HCT116 (cell line): Measurements from ENCODE around the gene ACER2. TPM values are rescaled to one million over a fixed set of nuclear protein-coding genes. Genes with fewer than 3 reads are reported as not detected.
A peak's percentile ranks its signal among the peaks of the same experiment; 100 is the strongest.

Experiments
- ATAC-seq: fragments of 200-7000 bp; cut with Tn5 transposase; 2 replicates; pipeline ENCODE4 v1.9.1; 2020; ENCODE audit warnings: mild to moderate bottlenecking, moderate library complexity
- Bru-seq: library from RNA; stranded (reverse); fragments of 400-500 nt; gene quantifications from one replicate; lab custom pipeline; 2021; lab: Mats Ljungman, UMichigan
- BruChase-seq, 2 experiments: library from RNA; stranded (reverse); fragments of 400-500 nt; gene quantifications; one replicate each; lab custom pipeline; 2021; lab: Mats Ljungman, UMichigan
- BruUV-seq: library from RNA; stranded (reverse); fragments of 400-500 nt; replicated peaks from 2 replicates; lab custom pipeline; 2021; lab: Mats Ljungman, UMichigan
- CTCF ChIA-PET: fragments of 300-600 bp; sonication (Branson Sonifier 250); formaldehyde crosslinking; loops from one replicate; lab custom pipeline; 2021; ENCODE audit warnings: antibody characterized with exemption; lab: Charles Lee
- POLR2A ChIA-PET: fragments of 300-600, 350-600 bp; sonication (Branson Sonifier 250); formaldehyde crosslinking; loops from one replicate; lab custom pipeline; 2021; ENCODE audit warnings: antibody characterized with exemption; lab: Charles Lee
- RAD21 ChIA-PET, 2 experiments: fragments of 300-600 bp; sonication (Branson Sonifier 250); formaldehyde crosslinking; loops; one replicate each; lab custom pipeline; 2023; ENCODE audit warnings: low total read pairs in 2 of 2; ENCODE audit not compliant: uncharacterized antibody in 2 of 2, unreplicated experiment in 2 of 2, low non-redundant PET in 1 of 2; lab: Charles Lee
- DNase-seq: peaks from one replicate; pipeline ENCODE4 v3.0.0-alpha.2; 2010; ENCODE audit warnings: low read depth, low spot score
- H2AFZ ChIP-seq: fragments of 200-600 bp; shearing (Covaris generic), sonication (generic); 2 replicates; pipeline ENCODE4 v1.6.1; 2017; ENCODE audit warnings: low read depth, mixed run types, mixed read lengths, antibody characterized with exemption, low read length; ENCODE audit not compliant: poor library complexity, severe bottlenecking
- H3K27ac ChIP-seq: 2 replicates; pipeline ENCODE4 v1.5.1; 2012; ENCODE audit warnings: low read depth, low read length
- H3K27me3 ChIP-seq: fragments of 200-600 bp; sonication (generic); 2 replicates; pipeline ENCODE4 v1.6.1; 2016; ENCODE audit warnings: mixed run types, low read length, mixed read lengths; ENCODE audit not compliant: insufficient read depth
- H3K36me3 ChIP-seq, 2 experiments: fragments of 200-500 bp in 1 of 2; fragments of 200-600 bp in 1 of 2; sonication (Bioruptor generic) in 1 of 2; sonication (generic) in 1 of 2; 2 replicates each; pipeline versions ENCODE4 v1.5.1 to v1.6.1; 2014 to 2016; ENCODE audit warnings: low read length in 2 of 2, inconsistent platforms in 1 of 2, mixed read lengths in 1 of 2, mixed run types in 1 of 2; ENCODE audit not compliant: insufficient read depth in 2 of 2, control insufficient read depth in 1 of 2
- H3K4me1 ChIP-seq, 2 experiments: fragments of 200-600 bp in 1 of 2; sonication (generic) in 1 of 2; 2 replicates each; pipeline versions ENCODE4 v1.5.1 to v1.6.1; 2012 to 2017; ENCODE audit warnings: low read length in 2 of 2, inconsistent platforms in 1 of 2, mild to moderate bottlenecking in 1 of 2, mixed read lengths in 1 of 2, mixed run types in 1 of 2, moderate library complexity in 1 of 2; ENCODE audit not compliant: insufficient read depth in 2 of 2, control insufficient read depth in 1 of 2
- H3K4me2 ChIP-seq: fragments of 200-600 bp; sonication (generic); 2 replicates; pipeline ENCODE4 v1.6.1; 2017; ENCODE audit warnings: mixed run types, low read length, mixed read lengths
- H3K4me3 ChIP-seq, 2 experiments: fragments of 200-600 bp in 1 of 2; sonication (generic) in 1 of 2; replicated peaks in 1 of 2; 2 replicates each; pipeline ENCODE4 v1.5.1; 2011 to 2016; ENCODE audit warnings: low read length in 2 of 2, control low read depth in 1 of 2, low read depth in 1 of 2, mild to moderate bottlenecking in 1 of 2, mixed read lengths in 1 of 2, mixed run types in 1 of 2
- H3K79me2 ChIP-seq: fragments of 200-600 bp; sonication (generic); 2 replicates; pipeline ENCODE4 v1.6.1; 2017; ENCODE audit warnings: mild to moderate bottlenecking, mixed run types, low read length, moderate library complexity, mixed read lengths; ENCODE audit not compliant: insufficient read depth
- H3K9ac ChIP-seq: fragments of 200-600 bp; sonication (generic); 2 replicates; pipeline ENCODE4 v1.6.1; 2016; ENCODE audit warnings: low read length, mixed read lengths
- H3K9me2 ChIP-seq: fragments of 200-600 bp; sonication (generic), shearing (Covaris generic); 2 replicates; pipeline ENCODE4 v1.6.1; 2017; ENCODE audit warnings: mixed run types, mild to moderate bottlenecking, moderate library complexity; ENCODE audit not compliant: insufficient read depth
- H3K9me3 ChIP-seq, 2 experiments: fragments of 200-500 bp in 1 of 2; fragments of 200-600 bp in 1 of 2; sonication (Bioruptor generic) in 1 of 2; sonication (generic) in 1 of 2; 2 replicates each; pipeline ENCODE4 v1.6.1; 2014 to 2017; ENCODE audit warnings: low read length in 2 of 2, mixed read lengths in 2 of 2, inconsistent platforms in 1 of 2, low read depth in 1 of 2, mild to moderate bottlenecking in 1 of 2, mixed run types in 1 of 2, moderate library complexity in 1 of 2; ENCODE audit not compliant: control insufficient read depth in 1 of 2, insufficient read depth in 1 of 2
- H4K20me1 ChIP-seq: fragments of 200-600 bp; sonication (generic), shearing (Covaris generic); 2 replicates; pipeline ENCODE4 v1.6.1; 2017; ENCODE audit warnings: mixed run types, mild to moderate bottlenecking, moderate library complexity; ENCODE audit not compliant: insufficient read depth
- CBX3 ChIP-seq: IDR thresholded peaks from 2 replicates; pipeline ENCODE4 v1.6.1; 2012; ENCODE audit warnings: low read depth
- EZH2 ChIP-seq: fragments of 200-600 bp; sonication (generic); IDR thresholded peaks from 2 replicates; pipeline ENCODE4 v1.6.1; 2017; ENCODE audit warnings: antibody characterized with exemption, mixed run types
- EZH2phosphoT487 ChIP-seq: fragments of 200-600 bp; IDR thresholded peaks from 2 replicates; pipeline ENCODE4 v1.6.1; 2018; ENCODE audit warnings: antibody characterized with exemption, borderline replicate concordance
- JUND ChIP-seq: IDR thresholded peaks from 2 replicates; pipeline ENCODE4 v1.6.1; 2012
- POLR2A ChIP-seq: IDR thresholded peaks from 2 replicates; pipeline ENCODE4 v1.7.0; 2011; ENCODE audit warnings: borderline replicate concordance; ENCODE audit not compliant: insufficient read depth, insufficient read length; ENCODE audit errors: extremely low read depth
- POLR2AphosphoS5 ChIP-seq: IDR thresholded peaks from 2 replicates; pipeline ENCODE4 v1.6.1; 2011; ENCODE audit warnings: mild to moderate bottlenecking, low read depth, low read length, moderate library complexity
- RAD21 ChIP-seq: IDR thresholded peaks from 2 replicates; pipeline ENCODE4 v1.6.1; 2012; ENCODE audit warnings: low read depth, mild to moderate bottlenecking
- REST ChIP-seq: IDR thresholded peaks from 2 replicates; pipeline ENCODE4 v1.6.1; 2012; ENCODE audit warnings: low read depth
- SIN3A ChIP-seq: IDR thresholded peaks from 2 replicates; pipeline ENCODE4 v1.6.1; 2012; ENCODE audit warnings: low read depth
- SP1 ChIP-seq: IDR thresholded peaks from 2 replicates; pipeline ENCODE4 v1.6.1; 2012; ENCODE audit warnings: low read depth
- SRF ChIP-seq: IDR thresholded peaks from 2 replicates; pipeline ENCODE4 v1.6.1; 2012; ENCODE audit warnings: low read depth
- TCF7L2 ChIP-seq: IDR thresholded peaks from 2 replicates; pipeline ENCODE4 v1.7.0; 2011; ENCODE audit warnings: borderline replicate concordance, inconsistent platforms; ENCODE audit not compliant: insufficient read depth, insufficient read length; ENCODE audit errors: extremely low read depth
- YY1 ChIP-seq: IDR thresholded peaks from 2 replicates; pipeline ENCODE4 v1.6.1; 2011; ENCODE audit warnings: low read length, low read depth, moderate library complexity, mild to moderate bottlenecking; ENCODE audit not compliant: insufficient replicate concordance; ENCODE audit errors: extremely low read depth
- ZFX ChIP-seq: fragments of 450-650 bp; IDR thresholded peaks from 2 replicates; pipeline ENCODE4 v1.6.1; 2017
- intact Hi-C: fragments of 100-400 bp; cut with micrococcal nuclease; formaldehyde crosslinking; loops from 2 replicates; pipeline ENCODE4 v1.10.0; 2022
- long read RNA-seq: library from polyadenylated mRNA; unstranded; transcript quantifications from one replicate; pipeline ENCODE4 v2.0.0, GENCODE V29; 2021; ENCODE audit not compliant: unreplicated experiment
- polyA plus RNA-seq: library from polyadenylated mRNA; unstranded; fragments of >200 nt; gene quantifications from 2 replicates; pipeline ENCODE4 v1.2.1, GENCODE V29; 2012; ENCODE audit warnings: missing spikeins
- total RNA-seq: library from RNA; stranded (reverse); gene quantifications from one replicate; pipeline ENCODE4 v1.2.1, GENCODE V29; 2021; ENCODE audit not compliant: unreplicated experiment
- TF ChIP-seq, protein P1 (sequence below): IDR thresholded peaks from 2 replicates; pipeline ENCODE4 v1.6.1; 2011; ENCODE audit warnings: mild to moderate bottlenecking, low read length, moderate library complexity; ENCODE audit not compliant: insufficient replicate concordance; ENCODE audit errors: extremely low read depth
- TF ChIP-seq, protein P2 (sequence below), 3 experiments: fragments of 200-600 bp in 1 of 3; sonication (generic) in 1 of 3; IDR thresholded peaks in 2 of 3; conservative IDR thresholded peaks in 1 of 3; 2 replicates each; pipeline ENCODE4 v1.5.1; 2012 to 2017; ENCODE audit warnings: low read depth in 2 of 3, low read length in 2 of 3, antibody characterized with exemption in 1 of 3, borderline replicate concordance in 1 of 3, control low read depth in 1 of 3, mild to moderate bottlenecking in 1 of 3, mixed read lengths in 1 of 3, mixed run types in 1 of 3, moderate library complexity in 1 of 3; ENCODE audit not compliant: insufficient read depth in 1 of 3
- TF ChIP-seq, protein P3 (sequence below): IDR thresholded peaks from 2 replicates; pipeline ENCODE4 v1.6.1; 2012

ACER2 gene
- total RNA-seq (4.3 TPM), Bru-seq, nascent RNA (percentile 54 among the genes with signal in this experiment), BruChase-seq, experiment 1, labeled RNA remaining after a 6-hour chase (percentile 48 among the genes with signal in this experiment), BruChase-seq, experiment 2, labeled RNA remaining after a 2-hour chase (percentile 55 among the genes with signal in this experiment)
- polyA plus RNA-seq, result 1.2 and 1.4 TPM in 2 replicates
- long read RNA-seq, partial matches to known transcripts, result 0 of 2 reads
- long read RNA-seq, other reads (novel, unspliced or antisense), result 1 of 2 reads

GRCh38 chr9:19408693-19409400 lies at the start of gene ACER2:
Gene ACER2, plus strand, starts transcription at chr9:19409009. Its CDS starts 76 bp downstream, at chr9:19409085.
- DNase-seq, result peak; percentile 78
- RAD21 ChIA-PET, result no interaction called here
- intact Hi-C loops, result loop anchor here (1.0 kb wide), 1 partner anchor 29 kb away; the partner anchor contains the start of gene RPS6
- peaks cover 9 to 29% of the 10 kb centered on the region in 2 experiments for H3K4me1 ChIP-seq
- CTCF ChIA-PET, result no interaction called here
- peak within 1 kb of the TSS; percentile 63; the same call in 1 of the 2 replicates for H3K27ac ChIP-seq
- H3K9ac ChIP-seq, result peak within 1 kb of the TSS; percentile 65
- no peaks in the 10 kb centered on the region for H3K36me3 ChIP-seq
- H3K79me2 ChIP-seq, result no peaks in the 10 kb centered on the region
- TSS peak; percentile 54 for BruUV-seq
- peak within 1 kb of the TSS; percentile 100 for H3K4me2 ChIP-seq
- peak within 1 kb of the TSS; percentile 78 to 88 for H3K4me3 ChIP-seq
- H2AFZ ChIP-seq, result peak within 1 kb of the TSS; percentile 81
- no peaks in the 10 kb centered on the region for H3K9me3 ChIP-seq
- H3K9me2 ChIP-seq, result no peaks in the 10 kb centered on the region
- no peaks in the 10 kb centered on the region for H3K27me3 ChIP-seq
- POLR2A ChIA-PET, result interaction anchor here (0.9 to 1.2 kb wide), 2 partner anchors 33 to 360 kb away, joined by 3 read pairs; partner anchors contain the start of gene RRAGA
- no peaks in the 10 kb centered on the region for H4K20me1 ChIP-seq
- peak; percentile 89 for ATAC-seq
- TF ChIP-seq CBX3, result no peak
- TF ChIP-seq SP1, result no peak; the same call in 1 of the 2 replicates
- TF ChIP-seq YY1, result peak; percentile 4
- TF ChIP-seq RAD21, result no peak
- TF ChIP-seq, protein P1, sequence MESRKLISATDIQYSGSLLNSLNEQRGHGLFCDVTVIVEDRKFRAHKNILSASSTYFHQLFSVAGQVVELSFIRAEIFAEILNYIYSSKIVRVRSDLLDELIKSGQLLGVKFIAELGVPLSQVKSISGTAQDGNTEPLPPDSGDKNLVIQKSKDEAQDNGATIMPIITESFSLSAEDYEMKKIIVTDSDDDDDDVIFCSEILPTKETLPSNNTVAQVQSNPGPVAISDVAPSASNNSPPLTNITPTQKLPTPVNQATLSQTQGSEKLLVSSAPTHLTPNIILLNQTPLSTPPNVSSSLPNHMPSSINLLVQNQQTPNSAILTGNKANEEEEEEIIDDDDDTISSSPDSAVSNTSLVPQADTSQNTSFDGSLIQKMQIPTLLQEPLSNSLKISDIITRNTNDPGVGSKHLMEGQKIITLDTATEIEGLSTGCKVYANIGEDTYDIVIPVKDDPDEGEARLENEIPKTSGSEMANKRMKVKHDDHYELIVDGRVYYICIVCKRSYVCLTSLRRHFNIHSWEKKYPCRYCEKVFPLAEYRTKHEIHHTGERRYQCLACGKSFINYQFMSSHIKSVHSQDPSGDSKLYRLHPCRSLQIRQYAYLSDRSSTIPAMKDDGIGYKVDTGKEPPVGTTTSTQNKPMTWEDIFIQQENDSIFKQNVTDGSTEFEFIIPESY, result no peak
- no peak for TF ChIP-seq EZH2
- TF ChIP-seq TCF7L2, result peak; percentile 25
- no peak for TF ChIP-seq SRF
- TF ChIP-seq, protein P2, sequence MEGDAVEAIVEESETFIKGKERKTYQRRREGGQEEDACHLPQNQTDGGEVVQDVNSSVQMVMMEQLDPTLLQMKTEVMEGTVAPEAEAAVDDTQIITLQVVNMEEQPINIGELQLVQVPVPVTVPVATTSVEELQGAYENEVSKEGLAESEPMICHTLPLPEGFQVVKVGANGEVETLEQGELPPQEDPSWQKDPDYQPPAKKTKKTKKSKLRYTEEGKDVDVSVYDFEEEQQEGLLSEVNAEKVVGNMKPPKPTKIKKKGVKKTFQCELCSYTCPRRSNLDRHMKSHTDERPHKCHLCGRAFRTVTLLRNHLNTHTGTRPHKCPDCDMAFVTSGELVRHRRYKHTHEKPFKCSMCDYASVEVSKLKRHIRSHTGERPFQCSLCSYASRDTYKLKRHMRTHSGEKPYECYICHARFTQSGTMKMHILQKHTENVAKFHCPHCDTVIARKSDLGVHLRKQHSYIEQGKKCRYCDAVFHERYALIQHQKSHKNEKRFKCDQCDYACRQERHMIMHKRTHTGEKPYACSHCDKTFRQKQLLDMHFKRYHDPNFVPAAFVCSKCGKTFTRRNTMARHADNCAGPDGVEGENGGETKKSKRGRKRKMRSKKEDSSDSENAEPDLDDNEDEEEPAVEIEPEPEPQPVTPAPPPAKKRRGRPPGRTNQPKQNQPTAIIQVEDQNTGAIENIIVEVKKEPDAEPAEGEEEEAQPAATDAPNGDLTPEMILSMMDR (IDR thresholded peaks at IDR 0.05 in 2 of 3, conservative IDR thresholded peaks at IDR 0.05 in 1 of 3; ENCODE audit: borderline replicate concordance in 1 of 3, insufficient read depth in 1 of 3, low read depth in 2 of 3, low read length in 2 of 3), result peak in 2 of 3 experiments; percentile 8 to 10; a peak in 2 of 6 replicates
- TF ChIP-seq JUND, result no peak
- TF ChIP-seq POLR2A, result peak; percentile 80
- TF ChIP-seq POLR2AphosphoS5, result peak; percentile 89
- no peak for TF ChIP-seq REST
- TF ChIP-seq, protein P3, sequence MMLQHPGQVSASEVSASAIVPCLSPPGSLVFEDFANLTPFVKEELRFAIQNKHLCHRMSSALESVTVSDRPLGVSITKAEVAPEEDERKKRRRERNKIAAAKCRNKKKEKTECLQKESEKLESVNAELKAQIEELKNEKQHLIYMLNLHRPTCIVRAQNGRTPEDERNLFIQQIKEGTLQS, result no peak
- TF ChIP-seq ZFX, result no peak
- 0 out of 2 replicates have a peak, but pooled peaks have one; percentile 52 for TF ChIP-seq SIN3A
- no peak for TF ChIP-seq EZH2phosphoT487
